ENCODE measurements around the gene AATK.

The AATK gene

DNA sequence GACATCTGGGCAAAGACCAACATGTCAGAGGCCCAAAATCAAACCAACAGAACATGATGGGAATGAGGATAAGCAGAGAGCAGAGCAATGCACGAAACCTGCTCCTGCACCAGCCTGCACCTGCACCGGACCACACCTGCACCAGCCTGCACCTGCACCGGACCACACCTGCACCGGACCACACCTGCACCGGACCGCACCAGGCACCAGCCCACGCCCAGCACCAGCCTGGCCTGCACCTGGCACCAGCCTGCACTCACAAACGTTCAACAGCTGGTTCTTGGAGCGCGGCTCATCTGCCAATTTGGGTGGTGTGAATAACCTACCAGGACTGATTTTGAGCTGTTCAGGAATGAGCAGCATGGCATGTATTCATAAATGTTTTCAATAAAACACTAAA lies 38.6 kb upstream of the AATK start:
- Histone ChIP-seq H3K9me3 (no peaks in the 10 kb centered on the region), H3K4me2 (peak overlapping the region; percentile 34; the same call in 1 of the 2 replicates), H3K4me3 (no peak overlapping the region), H3K27ac (no peak overlapping the region), H3K27me3 (no peaks in the 10 kb centered on the region), H3K4me1 (peaks cover 85% of the 10 kb centered on the region), H3K9ac (no peak overlapping the region), H4K20me1 (peaks cover 50% of the 10 kb centered on the region), H3K36me3 (peaks cover 36% of the 10 kb centered on the region)
- no peak for TF ChIP-seq Cebpa-rat (IDR thresholded peaks at IDR 0.05)

DNA sequence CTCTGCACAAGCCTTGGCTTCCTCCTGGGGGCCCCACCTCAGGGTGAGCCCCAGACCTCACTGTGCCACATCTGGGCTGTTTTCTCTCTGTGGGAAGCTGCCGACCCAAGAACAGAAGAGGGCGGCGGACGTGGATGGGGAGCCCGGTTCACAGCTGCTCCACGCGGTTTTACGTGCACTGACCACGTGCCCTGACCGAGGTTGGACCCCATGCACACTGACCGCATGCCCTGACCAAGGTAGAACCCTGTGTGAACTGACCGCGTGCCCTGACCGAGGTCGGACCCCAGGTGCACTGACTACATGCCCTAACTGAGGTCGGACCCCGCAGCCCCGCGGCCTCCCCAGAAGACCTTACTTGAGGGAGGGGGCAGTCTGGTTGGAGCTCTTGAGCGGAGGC lies 37.1 kb upstream of the AATK start:
- Histone ChIP-seq H3K36me3 (peaks cover 41% of the 10 kb centered on the region), H3K9me3 (no peaks in the 10 kb centered on the region), H3K4me1 (peaks cover 79% of the 10 kb centered on the region), H4K20me1 (peaks cover 40% of the 10 kb centered on the region), H3K4me3 (no peak overlapping the region), H3K27ac (no peak overlapping the region), H3K9ac (no peak overlapping the region), H3K4me2 (no peak overlapping the region), H3K27me3 (no peaks in the 10 kb centered on the region)
- TF ChIP-seq Cebpa-rat (IDR thresholded peaks at IDR 0.05), result no peak

DNA sequence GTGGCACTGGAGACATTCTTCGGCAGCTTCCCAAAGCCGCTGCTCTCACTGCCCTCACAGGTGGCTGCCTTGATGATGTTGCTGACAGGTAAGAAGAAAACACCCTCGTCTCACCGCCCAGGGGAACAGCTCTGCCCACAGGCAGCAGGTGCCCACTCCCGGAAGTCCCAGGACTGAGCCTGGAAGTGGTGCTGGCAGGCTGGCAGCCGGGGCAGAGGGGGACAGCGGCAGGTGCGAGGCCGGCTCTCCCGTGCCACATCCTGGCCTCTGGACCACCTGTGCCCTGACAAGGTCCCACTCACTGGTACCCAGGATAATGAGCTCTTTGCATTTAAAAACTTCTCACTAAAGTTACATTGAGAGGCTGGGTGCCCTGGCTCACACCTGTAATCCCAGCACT lies 36.3 kb upstream of the AATK start:
- no peak overlapping the region for H3K9ac ChIP-seq
- peaks cover 46% of the 10 kb centered on the region for H3K36me3 ChIP-seq
- no peak for TF ChIP-seq Cebpa-rat (IDR thresholded peaks at IDR 0.05)
- no peaks in the 10 kb centered on the region for H3K27me3 ChIP-seq
- peaks cover 81% of the 10 kb centered on the region for H3K4me1 ChIP-seq
- H3K4me2 ChIP-seq, result peak overlapping the region; percentile 31
- H4K20me1 ChIP-seq, result peaks cover 35% of the 10 kb centered on the region
- H3K27ac ChIP-seq, result no peak overlapping the region
- no peaks in the 10 kb centered on the region for H3K9me3 ChIP-seq
- no peak overlapping the region for H3K4me3 ChIP-seq

DNA sequence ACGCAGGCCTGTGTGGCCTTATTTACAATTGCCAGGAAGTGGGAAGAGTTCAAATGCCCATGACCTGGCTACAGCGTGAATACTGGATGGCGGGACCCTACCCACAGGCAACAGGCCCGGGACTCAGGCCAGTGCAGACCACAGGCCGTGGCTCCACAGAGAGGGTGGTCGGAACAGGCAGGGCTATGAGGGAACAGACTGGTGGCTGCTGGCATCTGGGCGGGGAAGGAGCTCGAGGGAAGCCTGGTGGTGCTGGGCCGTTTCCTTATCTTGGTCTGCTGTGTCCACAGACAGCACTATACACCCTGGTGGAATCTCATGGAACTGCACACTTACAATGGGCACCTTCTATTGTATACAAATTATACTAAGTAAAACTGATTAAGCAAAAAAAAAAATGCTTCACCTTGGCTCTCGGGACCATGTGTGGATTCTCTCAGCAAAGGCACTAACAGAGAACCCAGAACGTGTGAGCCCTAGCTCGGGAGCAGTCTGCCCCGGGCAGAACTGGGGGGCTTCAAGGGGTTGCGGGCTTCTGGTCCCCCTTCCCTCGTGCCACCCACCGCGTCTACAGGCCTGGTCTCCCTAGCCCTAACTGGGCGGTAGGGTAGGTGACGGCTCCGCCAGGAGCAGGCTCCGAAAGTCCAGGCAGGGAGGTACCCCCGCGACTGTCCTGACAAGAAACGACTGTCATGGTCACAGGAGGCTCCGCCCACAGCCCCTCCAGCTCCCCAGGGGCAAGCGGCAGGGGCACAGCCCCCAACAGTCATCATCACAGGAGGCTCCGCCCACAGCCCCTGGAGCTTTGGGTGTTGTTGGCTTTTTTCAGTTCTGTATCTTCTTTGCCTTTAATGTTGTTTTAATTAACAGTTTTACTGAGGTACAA lies 34.9 kb upstream of the AATK start:
- peak overlapping the region; percentile 75 for H3K27ac ChIP-seq
- H3K4me3 ChIP-seq, result no peak overlapping the region
- H3K9me3 ChIP-seq, result no peaks in the 10 kb centered on the region
- H3K9ac ChIP-seq, result 0 out of 2 replicates have a peak overlapping the region, but pooled peaks have one; percentile 40
- H3K36me3 ChIP-seq, result peaks cover 60% of the 10 kb centered on the region
- H3K4me1 ChIP-seq, result peaks cover 73% of the 10 kb centered on the region
- H4K20me1 ChIP-seq, result peaks cover 21% of the 10 kb centered on the region; the same call in 1 of the 2 replicates
- H3K27me3 ChIP-seq, result no peaks in the 10 kb centered on the region
- peak overlapping the region; percentile 81 for H3K4me2 ChIP-seq
- TF ChIP-seq Cebpa-rat (IDR thresholded peaks at IDR 0.05), result no peak

GRCh38 chr17:81200201-81200600 lies 34.2 kb upstream of the AATK start:
- no peak overlapping the region for H3K4me3 ChIP-seq
- H3K4me2 ChIP-seq, result peak overlapping the region; percentile 81
- peaks cover 68% of the 10 kb centered on the region for H3K4me1 ChIP-seq
- no peaks in the 10 kb centered on the region for H3K9me3 ChIP-seq
- 0 out of 2 replicates have a peak, but pooled peaks cover 16% of the 10 kb centered on the region for H4K20me1 ChIP-seq
- H3K9ac ChIP-seq, result no peak overlapping the region
- H3K27me3 ChIP-seq, result no peaks in the 10 kb centered on the region
- peak overlapping the region; percentile 75 for H3K27ac ChIP-seq
- peaks cover 67% of the 10 kb centered on the region for H3K36me3 ChIP-seq
- no peak for TF ChIP-seq Cebpa-rat (IDR thresholded peaks at IDR 0.05)

DNA sequence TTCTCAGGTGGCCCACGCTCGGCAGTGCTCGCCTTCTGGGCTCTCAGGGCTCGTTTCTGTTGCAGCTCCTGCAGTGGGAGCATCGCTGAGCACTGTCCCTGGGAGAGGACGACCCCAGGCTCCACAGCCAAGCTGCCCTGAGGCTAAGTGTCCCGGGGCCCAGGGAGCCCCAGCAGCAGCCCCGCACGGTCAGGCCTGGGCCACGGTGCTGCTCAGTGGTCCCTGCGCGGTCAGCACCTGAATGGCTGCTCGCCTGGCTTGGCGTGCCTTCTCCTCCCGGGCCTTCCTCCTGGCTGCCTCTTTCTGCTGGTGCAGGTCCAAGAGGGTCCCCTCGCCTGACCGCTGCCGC lies 33.4 kb upstream of the AATK start:
- no peak overlapping the region for H3K4me3 ChIP-seq
- no peak for TF ChIP-seq Cebpa-rat (IDR thresholded peaks at IDR 0.05)
- no peaks in the 10 kb centered on the region for H3K27me3 ChIP-seq
- peaks cover 75% of the 10 kb centered on the region for H3K36me3 ChIP-seq
- H3K27ac ChIP-seq, result no peak overlapping the region
- H3K9ac ChIP-seq, result no peak overlapping the region
- H3K4me2 ChIP-seq, result no peak overlapping the region
- H3K9me3 ChIP-seq, result no peaks in the 10 kb centered on the region
- H4K20me1 ChIP-seq, result 0 out of 2 replicates have a peak, but pooled peaks cover 13% of the 10 kb centered on the region
- H3K4me1 ChIP-seq, result peaks cover 61% of the 10 kb centered on the region

GRCh38 chr17:81198826-81199481 lies 32.9 kb upstream of the AATK start:
- Histone ChIP-seq H3K9ac (no peak overlapping the region), H3K4me3 (no peak overlapping the region), H3K27me3 (no peaks in the 10 kb centered on the region), H3K4me2 (no peak overlapping the region), H3K9me3 (no peaks in the 10 kb centered on the region), H3K36me3 (peaks cover 75% of the 10 kb centered on the region), H4K20me1 (0 out of 2 replicates have a peak, but pooled peaks cover 8% of the 10 kb centered on the region), H3K4me1 (peaks cover 56% of the 10 kb centered on the region), H3K27ac (no peak overlapping the region)
- TF ChIP-seq Cebpa-rat (IDR thresholded peaks at IDR 0.05), result no peak

GRCh38 chr17:81197831-81198490 lies 31.9 kb upstream of the AATK start:
- Histone ChIP-seq H3K27me3 (no peaks in the 10 kb centered on the region), H3K9ac (no peak overlapping the region), H3K27ac (no peak overlapping the region), H3K36me3 (peaks cover 75% of the 10 kb centered on the region), H4K20me1 (no peaks in the 10 kb centered on the region), H3K4me3 (no peak overlapping the region), H3K4me2 (peak overlapping the region; percentile 52), H3K9me3 (no peaks in the 10 kb centered on the region), H3K4me1 (peaks cover 53% of the 10 kb centered on the region)
- no peak for TF ChIP-seq Cebpa-rat (IDR thresholded peaks at IDR 0.05)

- Histone ChIP-seq H3K4me2 (peak overlapping the region; percentile 52), H3K36me3 (peaks cover 78% of the 10 kb centered on the region), H4K20me1 (no peaks in the 10 kb centered on the region), H3K27ac (peak overlapping the region; percentile 49), H3K4me3 (no peak overlapping the region), H3K9me3 (no peaks in the 10 kb centered on the region), H3K9ac (no peak overlapping the region), H3K4me1 (peaks cover 47% of the 10 kb centered on the region), H3K27me3 (no peaks in the 10 kb centered on the region)
- TF ChIP-seq Cebpa-rat (IDR thresholded peaks at IDR 0.05), result no peak
These were observed 31.4 kb upstream of the AATK start for GRCh38 chr17:81197409-81197795.
